Activated T-cell treated with anti-CD3 and anti-CD28 coated beads, Interleukin-2, amount 50 U/mL, for 4 hours (primary cell): ENCODE measurements around the gene CNOT1. TPM values are rescaled to one million over a fixed set of nuclear protein-coding genes. Genes with fewer than 3 reads are reported as not detected.

Source experiments
- ATAC-seq, 2 donors: fragments of 200-7000 bp; cut with Tn5 transposase; one replicate each; pipeline ENCODE4 v1.10.0; 2021
- DNase-seq: peaks from one replicate; pipeline ENCODE4 v3.0.0-alpha.2; 2020
- H3K27me3 Mint-ChIP-seq: one replicate; pipeline ENCODE4 v1.8.0; 2021; ENCODE audit warnings: low read depth, mixed read lengths
- H3K36me3 Mint-ChIP-seq: one replicate; pipeline ENCODE4 v1.8.0; 2022; ENCODE audit warnings: mixed read lengths; ENCODE audit not compliant: insufficient read depth
- H3K4me1 Mint-ChIP-seq: one replicate; pipeline ENCODE4 v1.8.0; 2021; ENCODE audit warnings: low read depth, mixed read lengths
- H3K4me3 Mint-ChIP-seq: one replicate; pipeline ENCODE4 v1.8.0; 2021; ENCODE audit warnings: mild to moderate bottlenecking, moderate library complexity, mixed read lengths
- H3K9me3 Mint-ChIP-seq: one replicate; pipeline ENCODE4 v1.8.0; 2021; ENCODE audit warnings: mixed read lengths
- total RNA-seq, 3 donors: library from RNA; stranded (reverse); gene quantifications; one replicate each; pipeline ENCODE4 v1.2.1, GENCODE V29; 2021

Gene CNOT1
- total RNA-seq, 3 donors from 2014 or later: 235 to 253 (median 249) TPM

GRCh38 chr16:58501242-58502131 is 128.1 kb downstream of the CNOT1 start:
- ATAC-seq (peak; percentile 49 to 58), DNase-seq (peak; percentile 47)
- Mint-ChIP-seq H3K27me3 (peaks cover 9% of the 10 kb centered on the region), H3K9me3 (no peaks in the 10 kb centered on the region), H3K4me1 (peaks cover 5% of the 10 kb centered on the region), H3K36me3 (no peaks in the 10 kb centered on the region), H3K4me3 (peak overlapping the region; percentile 73)

GRCh38 chr16:58500430-58501241 is 129.0 kb downstream of the CNOT1 start:
- H3K4me3 Mint-ChIP-seq: peak overlapping the region; percentile 73
- ATAC-seq: peak; percentile 44 to 52
- peaks cover 9% of the 10 kb centered on the region for H3K27me3 Mint-ChIP-seq
- H3K36me3 Mint-ChIP-seq: no peaks in the 10 kb centered on the region
- H3K4me1 Mint-ChIP-seq: peaks cover 5% of the 10 kb centered on the region
- no peak for DNase-seq
- H3K9me3 Mint-ChIP-seq: no peaks in the 10 kb centered on the region

- peak; percentile 53 to 64 for ATAC-seq
- Mint-ChIP-seq H3K4me1 (peaks cover 5% of the 10 kb centered on the region), H3K27me3 (peaks cover 12% of the 10 kb centered on the region), H3K9me3 (no peaks in the 10 kb centered on the region), H3K4me3 (peak within 1 kb of the TSS; percentile 73), H3K36me3 (no peaks in the 10 kb centered on the region)
- peak; percentile 32 for DNase-seq
Observed at GRCh38 chr16:58499615-58500351, 129.8 kb downstream of the CNOT1 start, which contains the start of gene NDRG4. Gene NDRG4, plus strand, starts transcription at chr16:58500143. Its CDS starts 106 bp downstream, at chr16:58500249.

- DNase-seq (no peak), ATAC-seq (no peak)
- Mint-ChIP-seq H3K9me3 (no peaks in the 10 kb centered on the region), H3K4me3 (no peak overlapping the region), H3K36me3 (no peaks in the 10 kb centered on the region), H3K27me3 (peaks cover 12% of the 10 kb centered on the region), H3K4me1 (peaks cover 5% of the 10 kb centered on the region)
Observed at GRCh38 chr16:58499092-58499511, 130.5 kb downstream of the CNOT1 start.

GRCh38 chr16:58498341-58499091 is 131.1 kb downstream of the CNOT1 start:
- Mint-ChIP-seq H3K4me3 (no peak overlapping the region), H3K27me3 (peaks cover 12% of the 10 kb centered on the region), H3K4me1 (peaks cover 5% of the 10 kb centered on the region), H3K36me3 (no peaks in the 10 kb centered on the region), H3K9me3 (no peaks in the 10 kb centered on the region)
- ATAC-seq (no peak), DNase-seq (no peak)

GRCh38 chr16:58497935-58498334 is 131.7 kb downstream of the CNOT1 start:
- no peaks in the 10 kb centered on the region for H3K36me3 Mint-ChIP-seq
- no peak for DNase-seq
- peaks cover 11% of the 10 kb centered on the region for H3K27me3 Mint-ChIP-seq
- no peak overlapping the region for H3K4me3 Mint-ChIP-seq
- no peaks in the 10 kb centered on the region for H3K9me3 Mint-ChIP-seq
- peaks cover 5% of the 10 kb centered on the region for H3K4me1 Mint-ChIP-seq
- ATAC-seq: no peak

GRCh38 chr16:58497468-58497867 is 132.2 kb downstream of the CNOT1 start:
- ATAC-seq (no peak), DNase-seq (no peak)
- H3K27me3 Mint-ChIP-seq: peaks cover 9% of the 10 kb centered on the region
- no peaks in the 10 kb centered on the region for H3K36me3 Mint-ChIP-seq
- H3K9me3 Mint-ChIP-seq: no peaks in the 10 kb centered on the region
- no peak overlapping the region for H3K4me3 Mint-ChIP-seq
- peaks cover 5% of the 10 kb centered on the region for H3K4me1 Mint-ChIP-seq

GRCh38 chr16:58495521-58496331 is 133.9 kb downstream of the CNOT1 start:
- H3K36me3 Mint-ChIP-seq: no peaks in the 10 kb centered on the region
- no peaks in the 10 kb centered on the region for H3K9me3 Mint-ChIP-seq
- no peaks in the 10 kb centered on the region for H3K4me1 Mint-ChIP-seq
- ATAC-seq (no peak), DNase-seq (no peak)
- H3K4me3 Mint-ChIP-seq: no peak overlapping the region
- H3K27me3 Mint-ChIP-seq: peaks cover 6% of the 10 kb centered on the region

- Mint-ChIP-seq H3K4me1 (no peaks in the 10 kb centered on the region), H3K36me3 (no peaks in the 10 kb centered on the region), H3K9me3 (no peaks in the 10 kb centered on the region), H3K4me3 (no peak overlapping the region), H3K27me3 (peaks cover 8% of the 10 kb centered on the region)
- peak; percentile 48 for DNase-seq
- ATAC-seq: peak; percentile 71 to 85
Observed at GRCh38 chr16:58494981-58495520, 134.6 kb downstream of the CNOT1 start.

GRCh38 chr16:58493756-58494431 is 135.7 kb downstream of the CNOT1 start:
- Mint-ChIP-seq H3K4me3 (no peak overlapping the region), H3K4me1 (no peaks in the 10 kb centered on the region), H3K27me3 (peaks cover 8% of the 10 kb centered on the region), H3K9me3 (no peaks in the 10 kb centered on the region), H3K36me3 (no peaks in the 10 kb centered on the region)
- DNase-seq: no peak
- ATAC-seq: no peak

GRCh38 chr16:58492735-58493134 is 136.9 kb downstream of the CNOT1 start:
- no peak overlapping the region for H3K4me3 Mint-ChIP-seq
- H3K9me3 Mint-ChIP-seq: no peaks in the 10 kb centered on the region
- peaks cover 8% of the 10 kb centered on the region for H3K27me3 Mint-ChIP-seq
- no peaks in the 10 kb centered on the region for H3K36me3 Mint-ChIP-seq
- no peak for DNase-seq
- H3K4me1 Mint-ChIP-seq: no peaks in the 10 kb centered on the region
- no peak for ATAC-seq

GRCh38 chr16:58492066-58492465 is 137.6 kb downstream of the CNOT1 start:
- no peaks in the 10 kb centered on the region for H3K36me3 Mint-ChIP-seq
- no peaks in the 10 kb centered on the region for H3K9me3 Mint-ChIP-seq

More at GRCh38 chr16:58492066-58492465, 137.6 kb downstream of the CNOT1 start:
- no peaks in the 10 kb centered on the region for H3K4me1 Mint-ChIP-seq
- peaks cover 8% of the 10 kb centered on the region for H3K27me3 Mint-ChIP-seq
- H3K4me3 Mint-ChIP-seq: no peak overlapping the region
- no peak for ATAC-seq
- DNase-seq: no peak
